A549 (cell line): ENCODE results near the gene DCHS2. TPM values are rescaled to one million over a fixed set of nuclear protein-coding genes. Genes with fewer than 3 reads are reported as not detected.

ENCODE experiments used
- ATAC-seq, 2 experiments: fragments of 200-7000 bp in 1 of 2; fragments of >200 bp in 1 of 2; cut with Nextera tagmentation in 1 of 2; cut with Tn5 transposase in 1 of 2; 3 replicates each; pipeline versions ENCODE4 v1.8.0 to v1.9.1; 2018 to 2020; ENCODE audit warnings: mild to moderate bottlenecking in 1 of 2, moderate library complexity in 1 of 2
- CTCF ChIA-PET: fragments of 300-600 bp; sonication (Branson Sonifier 250); formaldehyde crosslinking; extraction: SDS; loops from one replicate; lab custom pipeline; 2021; ENCODE audit warnings: antibody characterized with exemption, inconsistent platforms; lab: Yijun Ruan, JAX
- POLR2A ChIA-PET: fragments of 350-600 bp; formaldehyde crosslinking; extraction: SDS; loops from one replicate; lab custom pipeline; 2021; ENCODE audit warnings: antibody characterized with exemption, inconsistent platforms; lab: Yijun Ruan, JAX
- DNase-seq, 2 experiments: peaks; one replicate each; pipeline versions ENCODE4 v3.0.0 to v3.0.0-alpha.2; 2011 to 2016; ENCODE audit warnings: low read depth in 1 of 2, low spot score in 1 of 2
- FAIRE-seq: peaks from 2 replicates; lab custom pipeline; 2011; peaks lifted over from hg19 to GRCh38; lab: Jason Lieb, UNC
- H3K27ac ChIP-seq, 2 experiments: fragments of >200 bp; sonication (Bioruptor Twin); formaldehyde crosslinking; 3 replicates each; pipeline ENCODE4 v1.5.1; 2016 to 2017
- H3K4me1 ChIP-seq: fragments of >200 bp; sonication (Bioruptor Twin); formaldehyde crosslinking; 3 replicates; pipeline ENCODE4 v1.6.1; 2016
- H3K4me2 ChIP-seq: fragments of >200 bp; sonication (Bioruptor Twin); formaldehyde crosslinking; 3 replicates; pipeline ENCODE4 v1.6.1; 2016
- H3K4me3 ChIP-seq: fragments of >200 bp; sonication (Bioruptor Twin); formaldehyde crosslinking; 3 replicates; pipeline ENCODE4 v1.5.1; 2016
- H3K9me3 ChIP-seq: fragments of >200 bp; sonication (Bioruptor Twin); formaldehyde crosslinking; 3 replicates; pipeline ENCODE4 v1.6.1; 2016
- BCL3 ChIP-seq: fragments of >200 bp; sonication (Bioruptor Twin); formaldehyde crosslinking; IDR thresholded peaks from 3 replicates; pipeline ENCODE4 v1.6.1; 2016
- CBX2 ChIP-seq: fragments of 200-600 bp; sonication (generic); IDR thresholded peaks from 2 replicates; pipeline ENCODE4 v1.6.1; 2016; ENCODE audit warnings: low read depth, mild to moderate bottlenecking, borderline replicate concordance
- E2F6 ChIP-seq: IDR thresholded peaks from 2 replicates; pipeline ENCODE4 v1.6.1; 2012; ENCODE audit warnings: low read depth, borderline replicate concordance
- ELK1 ChIP-seq: fragments of 150-350 bp; IDR thresholded peaks from 2 replicates; pipeline ENCODE4 v1.6.1; 2014; ENCODE audit warnings: low read depth, mild to moderate bottlenecking, low read length
- ESRRA ChIP-seq: fragments of 150-350 bp; IDR thresholded peaks from 2 replicates; pipeline ENCODE4 v1.6.1; 2014; ENCODE audit warnings: mild to moderate bottlenecking, low read length, borderline replicate concordance
- FOSB ChIP-seq: fragments of 250-450 bp; sonication (Bioruptor Pico); IDR thresholded peaks from 2 replicates; pipeline ENCODE4 v1.5.0; 2020; ENCODE audit warnings: mild to moderate bottlenecking, moderate library complexity
- FOSL2 ChIP-seq, 2 experiments: fragments of 450-650 bp in 1 of 2; fragments of >200 bp in 1 of 2; sonication (Bioruptor Twin) in 1 of 2; formaldehyde crosslinking; IDR thresholded peaks; 2 replicates each; pipeline versions ENCODE4 v1.5.0 to v1.6.1; 2016 to 2020; ENCODE audit warnings: mild to moderate bottlenecking in 1 of 2, moderate library complexity in 1 of 2
- FOXS1 ChIP-seq: fragments of 250-450 bp; sonication (Bioruptor Pico); IDR thresholded peaks from 2 replicates; pipeline ENCODE4 v1.5.0; 2020; ENCODE audit warnings: mild to moderate bottlenecking, moderate library complexity
- GATA3 ChIP-seq: IDR thresholded peaks from 2 replicates; pipeline ENCODE4 v1.6.1; 2012; ENCODE audit warnings: borderline replicate concordance
- HMGXB4 ChIP-seq: fragments of 250-450 bp; sonication (Bioruptor Pico); IDR thresholded peaks from 2 replicates; pipeline ENCODE4 v1.5.0; 2021; ENCODE audit warnings: mild to moderate bottlenecking, moderate library complexity, borderline replicate concordance
- HOXA7 ChIP-seq: fragments of 250-450 bp; sonication (Bioruptor Pico); IDR thresholded peaks from 2 replicates; pipeline ENCODE4 v1.5.0; 2020; ENCODE audit warnings: mild to moderate bottlenecking, moderate library complexity
- HOXB5 ChIP-seq: fragments of 250-450 bp; sonication (Bioruptor Pico); IDR thresholded peaks from 2 replicates; pipeline ENCODE4 v1.5.0; 2020; ENCODE audit warnings: mild to moderate bottlenecking, moderate library complexity
- NPAS2 ChIP-seq: fragments of 250-450 bp; sonication (Bioruptor Pico); IDR thresholded peaks from 2 replicates; pipeline ENCODE4 v1.8.0; 2022; ENCODE audit warnings: mild to moderate bottlenecking, moderate library complexity, borderline replicate concordance
- POLR2A ChIP-seq: IDR thresholded peaks from 2 replicates; pipeline ENCODE4 v1.6.1; 2012; ENCODE audit warnings: mild to moderate bottlenecking, low read length
- RAD21 ChIP-seq, 2 experiments: fragments of >200 bp in 1 of 2; sonication (Bioruptor Twin) in 1 of 2; formaldehyde crosslinking in 1 of 2; IDR thresholded peaks in 1 of 2; conservative IDR thresholded peaks in 1 of 2; 2 replicates in 1 of 2; 3 replicates in 1 of 2; pipeline ENCODE4 v1.6.1; 2012 to 2018; ENCODE audit warnings: inconsistent platforms in 1 of 2
- RCOR1 ChIP-seq: fragments of 150-350 bp; IDR thresholded peaks from 2 replicates; pipeline ENCODE4 v1.6.1; 2014; ENCODE audit warnings: antibody characterized with exemption, low read length, low read depth
- TFCP2L1 ChIP-seq: fragments of 250-450 bp; sonication (Bioruptor Pico); IDR thresholded peaks from 2 replicates; pipeline ENCODE4 v1.5.0; 2021; ENCODE audit warnings: mild to moderate bottlenecking
- TP53 ChIP-seq: fragments of 250-450 bp; sonication (Bioruptor Pico); IDR thresholded peaks from 2 replicates; pipeline ENCODE4 v1.5.0; 2021; ENCODE audit warnings: mild to moderate bottlenecking, moderate library complexity
- ZC3H11A ChIP-seq: fragments of 450-650 bp; IDR thresholded peaks from 2 replicates; pipeline ENCODE4 v1.6.1; 2014; ENCODE audit warnings: antibody characterized with exemption, mild to moderate bottlenecking
- ZNF302 ChIP-seq: fragments of 250-450 bp; sonication (Bioruptor Pico); IDR thresholded peaks from 2 replicates; pipeline ENCODE4 v1.9.0; 2021; ENCODE audit warnings: inconsistent platforms, mild to moderate bottlenecking, moderate library complexity
- WGBS: methylation state at CpG from one replicate; pipeline ENCODE4 v1.1.6; 2017; ENCODE audit errors: missing lambda C conversion rate; 5-methylcytosine and 5-hydroxymethylcytosine counted together
- polyA plus RNA-seq, 4 experiments: library from polyadenylated mRNA; depleted of rRNA in 3 of 4; stranded (reverse); fragments of >200 nt; fragmentation: RNase III in 1 of 4; extraction: RNeasy Plus Mini Kit Qiagen cat#74134 plus additional on column Dnase treatment in 1 of 4; gene quantifications; 2 replicates in 3 of 4; 3 replicates in 1 of 4; pipeline ENCODE4 v1.2.3, GENCODE V29; 2011 to 2017
- TF ChIP-seq, protein P1 (sequence below): fragments of 450-650 bp; IDR thresholded peaks from 2 replicates; pipeline ENCODE4 v1.6.1; 2014; ENCODE audit warnings: antibody characterized with exemption
- TF ChIP-seq, protein P2 (sequence below): IDR thresholded peaks from 2 replicates; pipeline ENCODE4 v1.6.1; 2012
- TF ChIP-seq, protein P3 (sequence below): fragments of >200 bp; sonication (Bioruptor Twin); formaldehyde crosslinking; IDR thresholded peaks from 3 replicates; pipeline ENCODE4 v1.5.1; 2016

DCHS2 gene
- polyA plus RNA-seq, 2 of the 4 experiments (the other 2 are of a cell fraction) = 0.06 TPM; not detected in 1

DNA sequence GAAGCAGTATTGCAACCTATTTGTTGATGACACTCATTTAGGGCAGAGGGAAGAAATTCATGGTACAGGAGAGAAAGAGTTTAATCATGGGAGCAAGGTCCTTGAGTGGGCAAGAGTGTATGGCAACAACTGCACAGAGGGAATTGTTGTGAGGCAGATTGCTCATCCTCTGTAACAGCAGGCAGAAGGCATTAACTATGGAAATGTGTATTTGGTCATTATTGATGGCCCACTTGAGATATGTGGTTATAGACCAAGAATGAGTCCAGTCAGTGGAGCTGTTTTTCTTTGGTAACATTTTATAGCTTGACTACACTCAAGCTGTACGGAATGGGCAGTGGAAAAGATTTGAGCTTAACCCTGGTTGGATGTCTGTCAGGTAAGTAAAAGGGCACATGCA, 42.7 kb upstream of the DCHS2 start:
- TF ChIP-seq ZNF302 (no peak), BCL3 (no peak), TP53 (CRISPR knock-in tag) (no peak), FOSB (no peak), RCOR1 (no peak), TFCP2L1 (CRISPR knock-in tag) (no peak)
- TF ChIP-seq, protein P1, sequence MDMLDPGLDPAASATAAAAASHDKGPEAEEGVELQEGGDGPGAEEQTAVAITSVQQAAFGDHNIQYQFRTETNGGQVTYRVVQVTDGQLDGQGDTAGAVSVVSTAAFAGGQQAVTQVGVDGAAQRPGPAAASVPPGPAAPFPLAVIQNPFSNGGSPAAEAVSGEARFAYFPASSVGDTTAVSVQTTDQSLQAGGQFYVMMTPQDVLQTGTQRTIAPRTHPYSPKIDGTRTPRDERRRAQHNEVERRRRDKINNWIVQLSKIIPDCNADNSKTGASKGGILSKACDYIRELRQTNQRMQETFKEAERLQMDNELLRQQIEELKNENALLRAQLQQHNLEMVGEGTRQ = no peak

DNA sequence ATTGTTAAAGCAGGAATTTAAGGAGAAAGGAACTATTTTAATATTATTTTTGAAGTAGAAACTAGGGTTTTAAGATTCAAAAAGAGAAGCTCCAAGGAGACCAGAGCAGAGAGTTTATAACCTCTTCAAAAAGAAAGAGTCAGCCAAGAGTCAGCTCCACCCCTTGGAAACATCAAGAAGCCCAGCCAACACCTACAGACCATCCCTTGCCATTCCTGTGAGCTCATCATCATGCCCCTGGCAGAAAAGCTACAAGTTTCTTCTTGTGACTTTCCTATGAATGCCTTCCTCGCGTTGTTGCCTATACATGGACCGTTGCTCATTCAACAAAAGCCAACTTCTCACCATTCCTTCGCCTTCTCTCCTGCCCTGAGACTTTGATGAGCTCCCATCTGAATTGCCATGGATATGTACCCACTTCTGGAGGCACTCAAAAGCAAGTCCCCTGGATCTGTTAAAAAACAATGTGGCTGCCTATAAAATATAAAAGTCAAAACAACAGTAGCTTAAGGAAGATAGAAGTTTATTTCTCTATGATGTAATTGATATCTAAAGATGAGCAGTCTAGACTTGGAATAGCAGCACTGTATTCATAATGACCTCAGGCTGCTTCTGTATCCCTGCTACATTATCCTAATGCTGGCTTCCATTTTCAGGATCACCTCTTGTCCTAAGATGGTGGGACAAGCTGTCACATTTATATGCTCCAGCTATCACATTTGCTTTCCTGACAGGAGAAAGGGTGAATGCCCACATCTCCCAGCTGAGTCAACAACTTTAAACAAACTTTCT, 38.3 kb upstream of the DCHS2 start:
- TF ChIP-seq CBX2 (no peak), ZC3H11A (no peak), HOXB5 (CRISPR knock-in tag) (no peak), NPAS2 (CRISPR knock-in tag) (no peak)
- TF ChIP-seq, protein P2, sequence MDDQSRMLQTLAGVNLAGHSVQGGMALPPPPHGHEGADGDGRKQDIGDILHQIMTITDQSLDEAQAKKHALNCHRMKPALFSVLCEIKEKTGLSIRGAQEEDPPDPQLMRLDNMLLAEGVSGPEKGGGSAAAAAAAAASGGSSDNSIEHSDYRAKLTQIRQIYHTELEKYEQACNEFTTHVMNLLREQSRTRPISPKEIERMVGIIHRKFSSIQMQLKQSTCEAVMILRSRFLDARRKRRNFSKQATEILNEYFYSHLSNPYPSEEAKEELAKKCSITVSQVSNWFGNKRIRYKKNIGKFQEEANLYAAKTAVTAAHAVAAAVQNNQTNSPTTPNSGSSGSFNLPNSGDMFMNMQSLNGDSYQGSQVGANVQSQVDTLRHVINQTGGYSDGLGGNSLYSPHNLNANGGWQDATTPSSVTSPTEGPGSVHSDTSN = no peak
- ATAC-seq (no peak), FAIRE-seq (no peak), DNase-seq (no peak)
- ChIA-PET POLR2A (no interaction called here), CTCF (interaction anchor here (1.3 to 1.7 kb wide), 2 partner anchors 89 to 97 kb away, joined by 3 to 4 read pairs; no protein-coding TSS in a partner anchor)
- Histone ChIP-seq H3K4me1 (no peaks in the 10 kb centered on the region), H3K4me2 (no peak overlapping the region), H3K4me3 (no peak overlapping the region), H3K9me3 (no peaks in the 10 kb centered on the region), H3K27ac (no peak overlapping the region)
- 88% methylated on average over 4 of the region's 4 CpGs for WGBS

More for the DNA sequence above, 42.7 kb upstream of the DCHS2 start:
- Histone ChIP-seq H3K27ac (no peak overlapping the region), H3K9me3 (no peaks in the 10 kb centered on the region), H3K4me3 (no peak overlapping the region), H3K4me2 (no peak overlapping the region), H3K4me1 (no peaks in the 10 kb centered on the region)
- ATAC-seq (no peak), DNase-seq (no peak), FAIRE-seq (no peak)
- ChIA-PET POLR2A (no interaction called here), CTCF (no interaction called here)
- WGBS = 100% methylated on average over 1 of the region's 1 CpG

DNA sequence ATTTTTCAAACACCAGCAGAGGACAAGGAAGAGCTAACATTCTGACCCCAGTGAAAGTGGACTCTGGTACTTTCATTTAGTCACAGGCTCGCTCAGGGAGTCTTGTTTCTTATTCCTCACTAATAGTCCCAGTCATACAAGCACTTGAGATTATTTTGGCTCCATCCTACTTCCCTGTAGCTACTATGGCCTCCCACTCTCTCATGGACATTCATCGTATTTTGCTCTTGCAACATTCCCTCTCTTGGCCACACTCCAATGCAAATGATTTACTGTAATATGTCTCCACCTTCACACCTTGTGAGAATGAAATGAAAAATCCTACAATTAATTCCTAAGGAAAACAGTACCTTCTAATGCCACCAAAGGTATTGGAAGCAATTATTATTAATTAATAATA, 37.3 kb upstream of the DCHS2 start:
- 37% methylated on average over 2 of the region's 2 CpGs for WGBS
- Histone ChIP-seq H3K27ac (no peak overlapping the region), H3K4me3 (no peak overlapping the region), H3K4me2 (no peak overlapping the region), H3K9me3 (no peaks in the 10 kb centered on the region), H3K4me1 (no peaks in the 10 kb centered on the region)
- ChIA-PET CTCF (interaction anchor here (1.3 to 1.7 kb wide), 2 partner anchors 90 to 98 kb away, joined by 3 to 4 read pairs; no protein-coding TSS in a partner anchor), POLR2A (no interaction called here)
- DNase-seq = no peak
- ATAC-seq = no peak
- FAIRE-seq = no peak
- TF ChIP-seq ESRRA (no peak), ELK1 (no peak), POLR2A (no peak), RAD21 (conservative IDR thresholded peaks at IDR 0.05 in 1 of 2, IDR thresholded peaks at IDR 0.05 in 1 of 2) (no peak), FOSL2 (IDR thresholded peaks at IDR 0.05) (no peak), FOSL2 (CRISPR knock-in tag; IDR thresholded peaks at IDR 0.05) (no peak), HOXB5 (CRISPR knock-in tag) (no peak), GATA3 (no peak), HOXA7 (no peak), E2F6 (no peak), HMGXB4 (CRISPR knock-in tag) (no peak), FOXS1 (CRISPR knock-in tag) (no peak)
- TF ChIP-seq, protein P3, sequence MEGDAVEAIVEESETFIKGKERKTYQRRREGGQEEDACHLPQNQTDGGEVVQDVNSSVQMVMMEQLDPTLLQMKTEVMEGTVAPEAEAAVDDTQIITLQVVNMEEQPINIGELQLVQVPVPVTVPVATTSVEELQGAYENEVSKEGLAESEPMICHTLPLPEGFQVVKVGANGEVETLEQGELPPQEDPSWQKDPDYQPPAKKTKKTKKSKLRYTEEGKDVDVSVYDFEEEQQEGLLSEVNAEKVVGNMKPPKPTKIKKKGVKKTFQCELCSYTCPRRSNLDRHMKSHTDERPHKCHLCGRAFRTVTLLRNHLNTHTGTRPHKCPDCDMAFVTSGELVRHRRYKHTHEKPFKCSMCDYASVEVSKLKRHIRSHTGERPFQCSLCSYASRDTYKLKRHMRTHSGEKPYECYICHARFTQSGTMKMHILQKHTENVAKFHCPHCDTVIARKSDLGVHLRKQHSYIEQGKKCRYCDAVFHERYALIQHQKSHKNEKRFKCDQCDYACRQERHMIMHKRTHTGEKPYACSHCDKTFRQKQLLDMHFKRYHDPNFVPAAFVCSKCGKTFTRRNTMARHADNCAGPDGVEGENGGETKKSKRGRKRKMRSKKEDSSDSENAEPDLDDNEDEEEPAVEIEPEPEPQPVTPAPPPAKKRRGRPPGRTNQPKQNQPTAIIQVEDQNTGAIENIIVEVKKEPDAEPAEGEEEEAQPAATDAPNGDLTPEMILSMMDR = no peak
